Activated gamma-delta T cell treated with Interleukin-2 at 50 U/mL for 16 hours (primary cell): ENCODE results near the gene PAX2.

Source experiments
- DNase-seq: peaks from one replicate; pipeline ENCODE4 v3.0.0-alpha.2; 2020

The PAX2 gene

DNA sequence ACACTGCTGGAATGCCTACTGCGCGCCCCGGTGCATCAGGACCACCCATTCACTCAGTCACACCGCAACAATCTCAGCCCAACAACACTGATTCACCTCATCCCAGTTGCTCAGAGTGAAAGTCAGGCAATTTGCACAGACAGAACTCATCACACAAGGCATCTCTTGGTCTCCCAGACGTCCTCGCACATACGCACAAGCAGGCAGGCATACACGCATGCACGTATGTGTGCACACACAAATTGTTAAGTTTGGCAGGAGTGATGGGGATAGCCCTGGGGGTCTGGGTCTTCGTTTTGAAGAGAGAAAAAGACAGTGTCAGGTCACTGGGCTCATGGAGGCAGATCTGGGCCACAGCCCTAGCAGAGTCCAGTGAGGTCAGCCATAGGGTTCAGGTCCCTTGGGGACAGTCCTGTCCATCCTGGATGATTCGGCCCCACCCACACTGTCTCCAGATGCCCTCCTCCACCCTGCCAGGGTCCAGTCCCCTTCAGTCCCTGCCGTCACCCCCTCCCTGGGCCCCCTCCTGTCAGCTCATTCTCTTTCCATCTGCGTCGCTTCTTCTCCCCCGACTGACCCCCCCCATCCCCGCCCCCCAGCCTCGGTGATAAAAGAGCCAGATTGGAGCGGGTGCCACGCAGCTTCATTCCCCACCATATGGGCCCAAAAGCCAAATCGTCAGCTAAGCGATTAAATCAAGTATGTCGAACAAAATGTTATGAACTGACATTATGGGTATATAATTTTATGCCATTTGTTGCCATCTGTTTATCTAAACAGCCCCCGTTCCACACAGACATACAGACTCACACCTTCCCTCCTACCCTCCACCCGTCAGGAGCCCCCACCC, 118.9 kb downstream of the PAX2 start:
- DNase-seq: no peak

DNA sequence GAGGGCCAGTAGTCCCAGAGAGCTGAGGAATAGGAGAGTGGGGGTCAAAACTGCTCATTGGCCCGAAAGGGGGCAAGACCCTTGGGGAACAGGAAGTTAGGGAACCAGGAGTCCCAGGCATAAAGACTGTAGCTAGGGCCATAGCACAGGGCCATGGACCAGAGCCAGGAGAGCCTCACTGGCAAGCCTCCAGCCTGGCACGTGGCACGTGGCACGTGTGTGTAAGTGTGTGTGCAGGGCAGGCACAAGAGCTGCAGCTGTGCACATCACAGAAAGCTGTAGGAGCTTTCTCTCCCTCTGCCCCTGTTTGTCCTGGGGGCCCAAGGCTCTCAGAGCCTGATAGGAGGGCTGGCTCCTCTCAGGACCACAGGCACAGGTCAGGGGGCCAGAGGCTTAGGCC, 119.6 kb downstream of the PAX2 start:
- DNase-seq: no peak

DNA sequence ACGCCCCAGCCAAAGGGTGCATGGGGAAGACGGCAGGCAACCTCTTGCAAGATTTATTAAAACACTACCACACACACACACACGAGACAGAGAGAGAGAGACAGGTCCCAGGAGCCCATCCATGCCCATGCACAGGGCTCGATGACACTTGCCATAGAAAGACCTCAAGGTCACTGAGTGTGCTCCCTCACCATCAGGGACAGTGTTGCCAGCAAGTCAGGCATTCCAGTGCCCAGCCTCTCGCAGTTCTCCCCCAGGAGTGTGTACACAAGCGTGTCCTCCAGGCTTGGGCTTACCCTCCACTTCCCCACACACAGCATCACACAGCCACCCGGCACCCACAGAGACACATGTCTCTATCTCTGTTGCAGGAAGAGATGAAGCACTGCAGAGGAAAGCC, 120.6 kb downstream of the PAX2 start:
- DNase-seq: no peak

DNA sequence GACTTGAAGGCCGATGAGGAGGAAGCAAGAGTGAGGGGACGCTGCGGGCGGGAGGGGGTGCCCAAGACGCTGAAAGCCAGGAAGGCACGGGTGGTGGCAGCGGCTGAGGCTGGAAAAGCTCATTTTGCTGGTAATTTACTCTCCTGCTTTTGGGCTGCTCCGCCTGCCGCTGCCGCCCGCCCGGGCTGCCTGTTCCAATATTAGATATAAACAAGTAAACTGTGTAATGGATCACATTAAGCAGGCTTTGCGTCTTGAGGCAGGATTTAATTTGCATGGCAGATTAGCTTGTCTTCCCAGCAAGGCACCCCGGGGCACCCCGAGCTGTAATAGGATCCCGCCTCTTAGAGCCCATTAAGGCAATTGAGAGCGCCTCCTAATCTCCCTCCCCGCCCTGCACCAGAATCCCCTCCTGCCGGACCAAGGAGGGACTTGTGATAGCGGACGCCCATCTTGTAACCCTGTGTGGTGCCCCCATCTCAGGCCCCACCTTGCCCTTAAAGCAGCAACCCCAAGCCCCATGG, 121.3 kb downstream of the PAX2 start:
- DNase-seq: no peak

DNA sequence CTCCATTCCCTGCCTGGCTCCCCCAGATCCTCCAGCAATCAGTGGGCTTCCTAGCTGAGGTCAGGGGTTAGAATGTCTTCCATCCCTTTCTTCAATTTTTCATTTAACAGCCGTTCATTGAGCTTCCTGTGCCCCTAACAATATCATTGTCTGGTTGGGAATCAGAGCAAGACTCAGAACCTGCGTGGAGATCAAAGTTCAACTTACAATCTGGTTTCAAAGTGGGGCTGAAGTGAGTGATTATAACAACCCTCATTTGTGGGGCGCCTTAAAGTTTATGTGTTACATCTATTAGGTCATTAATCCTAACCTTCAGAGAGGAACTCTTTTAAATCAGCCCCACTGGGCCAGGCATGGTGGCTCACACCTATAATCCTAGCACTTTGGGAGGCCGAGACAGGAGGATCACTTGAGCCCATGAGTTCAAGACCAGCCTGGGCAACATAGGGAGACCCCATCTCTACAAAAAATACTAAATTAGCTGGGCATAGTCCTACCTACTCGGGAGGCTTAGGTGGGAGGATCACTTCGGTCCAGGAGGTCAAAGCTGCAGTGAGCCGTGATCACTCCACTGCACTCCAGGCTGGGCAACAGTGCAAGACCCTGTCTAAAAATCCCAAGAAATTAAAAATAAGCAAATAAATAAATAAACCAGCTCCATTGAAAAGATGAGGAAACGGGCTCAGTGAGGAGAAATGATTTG, 122.0 kb downstream of the PAX2 start:
- no peak for DNase-seq

GRCh38 chr10:100868382-100868781, 123.0 kb downstream of the PAX2 start:
- no peak for DNase-seq

- DNase-seq: no peak
Observed at GRCh38 chr10:100869399-100869798, 124.0 kb downstream of the PAX2 start.

GRCh38 chr10:100872034-100872791, 126.8 kb downstream of the PAX2 start:
- peak; percentile 14 for DNase-seq

DNA sequence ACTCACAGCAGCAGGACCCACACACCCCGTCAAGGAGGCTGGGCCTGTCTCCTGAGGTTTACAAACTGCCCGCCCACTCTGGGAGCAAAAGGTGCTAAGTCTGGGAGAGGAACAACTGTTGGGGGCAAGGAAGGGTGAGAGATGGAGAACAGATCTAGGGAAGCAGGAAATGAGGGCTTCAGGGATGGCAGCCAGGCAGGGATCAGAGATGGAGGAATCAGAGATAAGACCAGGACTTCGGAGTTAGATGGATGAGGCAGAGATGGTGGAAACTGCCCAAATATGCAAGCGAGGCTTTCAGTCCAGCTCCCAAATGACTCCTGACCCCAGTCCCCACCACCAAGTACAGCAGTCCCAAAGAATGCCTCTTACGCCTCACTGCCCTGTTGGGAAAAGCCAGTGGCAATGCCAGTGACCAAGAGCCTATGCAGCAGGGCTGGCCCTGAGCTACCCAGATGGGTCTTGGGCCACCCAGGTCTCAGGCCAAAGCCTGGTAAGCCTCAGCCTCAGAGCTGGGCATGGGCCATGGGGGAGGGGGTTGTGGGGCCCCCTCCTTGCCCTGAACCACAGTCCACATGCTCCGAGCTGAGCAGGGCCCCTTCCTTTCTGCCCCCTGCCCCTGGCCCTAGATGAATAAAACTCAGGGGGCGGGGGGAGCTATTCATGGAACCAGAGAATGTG, 127.9 kb downstream of the PAX2 start:
- DNase-seq: no peak

DNA sequence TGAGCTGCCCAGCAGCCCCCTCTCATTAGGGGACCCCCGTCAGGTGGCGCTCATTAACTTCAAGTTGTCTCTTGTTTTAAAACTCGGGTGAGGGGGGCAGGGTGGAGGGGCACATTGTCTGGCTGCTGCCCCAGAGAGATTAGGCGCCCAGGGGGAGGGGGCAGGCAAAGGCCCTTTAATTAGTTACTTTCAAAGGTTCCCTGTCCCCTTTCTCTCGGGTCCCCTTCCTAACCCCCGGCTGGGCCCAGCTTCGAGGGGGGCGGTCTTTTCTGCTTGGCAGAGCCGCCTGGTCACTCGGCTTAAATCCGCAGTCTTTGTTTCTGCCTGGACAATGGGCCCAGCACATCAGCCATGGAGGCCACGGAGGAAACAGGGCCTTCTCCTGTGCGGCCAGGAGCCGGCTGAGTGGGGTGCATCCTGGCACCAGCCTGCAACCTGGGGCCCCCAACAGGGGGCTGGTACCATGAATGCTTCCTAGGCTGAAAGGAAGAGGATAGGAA, 128.5 kb downstream of the PAX2 start:
- DNase-seq: no peak

- DNase-seq: no peak
Observed at GRCh38 chr10:100874702-100875483, 129.5 kb downstream of the PAX2 start.

DNA sequence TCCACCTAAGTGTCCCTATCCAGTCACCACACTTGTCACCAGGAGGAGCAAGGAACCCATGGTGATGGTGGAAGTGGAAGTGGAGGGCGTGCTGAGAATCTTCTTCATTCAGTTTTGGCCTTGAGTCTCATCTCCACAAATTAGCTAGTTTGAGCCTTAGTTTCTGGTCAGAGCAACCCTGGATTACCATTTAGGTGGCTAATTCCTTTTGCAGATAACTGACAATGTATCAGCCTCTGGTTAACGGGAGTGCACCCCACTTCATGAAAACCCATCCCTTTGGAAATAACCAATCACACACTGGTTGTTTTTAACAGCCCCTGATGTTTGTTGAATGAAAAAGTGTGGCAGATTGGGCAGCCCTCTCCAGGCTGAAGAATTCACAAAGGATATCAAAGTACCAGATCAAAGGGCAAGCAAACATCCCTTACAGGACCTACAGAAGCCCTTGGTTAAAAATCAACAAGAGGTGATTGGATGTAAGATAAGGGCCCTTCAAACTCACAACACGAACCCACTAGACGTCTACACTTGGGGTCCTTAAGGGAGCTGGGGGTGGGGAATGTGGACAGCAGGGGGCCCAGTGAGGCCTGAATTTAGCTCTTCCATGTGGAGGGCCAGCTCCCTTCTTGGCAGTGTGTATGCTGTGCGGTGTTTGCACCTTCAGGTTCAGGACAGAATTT, 130.2 kb downstream of the PAX2 start:
- no peak for DNase-seq

DNA sequence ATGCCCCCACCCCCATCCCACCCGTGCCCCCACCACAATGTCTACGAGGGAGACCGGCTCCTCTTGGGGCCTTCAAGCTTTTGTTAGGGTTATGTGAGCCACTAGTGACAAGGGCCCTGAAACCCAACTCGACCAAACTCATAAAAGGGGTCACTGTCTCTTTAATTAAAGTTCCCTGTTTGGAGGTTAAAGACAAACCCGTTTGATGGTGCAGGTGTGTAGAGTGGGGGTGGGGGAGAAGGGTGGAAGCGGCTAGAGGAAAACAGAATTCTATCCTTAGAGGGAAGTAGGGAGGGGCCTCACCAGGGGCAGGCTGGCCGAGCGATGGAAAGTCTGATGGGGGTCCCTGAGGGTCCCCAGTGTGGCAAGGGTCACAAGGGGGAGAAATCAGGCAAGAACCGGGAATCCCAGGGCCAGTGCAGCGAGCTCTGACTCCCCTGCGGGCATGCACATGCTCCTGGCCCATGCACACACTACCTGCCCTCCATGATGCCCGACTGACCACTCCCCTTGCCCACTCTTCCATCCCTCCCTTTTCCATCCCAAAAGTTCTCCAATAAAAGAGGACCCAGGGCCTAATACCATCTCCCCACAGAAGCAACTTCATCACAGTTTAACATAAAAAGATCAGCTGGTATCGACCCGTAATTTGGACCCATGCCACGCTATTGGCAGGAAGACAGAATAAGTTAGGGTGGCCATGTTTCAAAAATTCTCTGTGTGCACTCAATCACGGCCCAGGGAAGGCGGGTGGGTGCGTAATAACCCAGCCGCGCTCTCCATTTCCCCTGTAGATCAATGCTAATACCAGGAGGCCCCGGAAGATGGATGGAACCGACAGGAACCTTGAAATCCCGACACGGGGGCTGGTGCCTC, 131.4 kb downstream of the PAX2 start:
- no peak for DNase-seq

- DNase-seq: no peak
Observed at GRCh38 chr10:100877461-100877850, 132.1 kb downstream of the PAX2 start.

GRCh38 chr10:100878291-100878910, 133.0 kb downstream of the PAX2 start:
- peak; percentile 11 for DNase-seq
